ENCODE data around the gene S100B.
"Not testable (repeated sequence)": the region's sequence is repeated elsewhere in the genome, so short reads cannot be mapped to it uniquely, and the experiment has no call there.

Gene S100B

DNA sequence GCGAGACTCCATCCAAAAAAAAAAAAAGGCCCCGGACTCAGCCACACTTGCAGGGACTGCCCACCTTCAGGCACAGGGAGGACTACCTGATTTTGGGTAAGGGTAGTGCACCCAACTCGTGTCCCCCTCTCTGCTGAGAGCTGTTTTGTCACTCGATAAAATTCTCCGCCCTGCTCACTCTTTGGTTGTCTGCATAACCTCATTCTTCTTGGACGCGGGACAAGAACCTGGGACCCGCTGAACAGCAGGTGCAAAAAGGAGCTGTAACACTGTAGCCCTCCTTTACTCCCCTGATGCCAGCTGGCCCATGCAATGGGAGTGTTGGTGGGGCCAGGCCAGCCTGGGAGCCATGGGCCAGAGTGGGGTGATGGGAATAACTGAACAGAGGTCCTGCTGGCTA is 10.6 kb downstream of the S100B start:
- Histone ChIP-seq H3K36me3 (no peaks in the 10 kb centered on the region), H3K9me3 (no peaks in the 10 kb centered on the region), H3K4me3 (ENCODE audit: low read depth in 1 of 2, low read length in 1 of 2) (no peak overlapping the region), H3K27me3 (no peaks in the 10 kb centered on the region), H3K4me1 (ENCODE audit: control insufficient read depth in 1 of 2, insufficient read depth in 1 of 2, low read depth in 1 of 2, low read length in 1 of 2) (no peaks in the 10 kb centered on the region), H3K27ac (no peak overlapping the region)
- TF ChIP-seq, protein P1, sequence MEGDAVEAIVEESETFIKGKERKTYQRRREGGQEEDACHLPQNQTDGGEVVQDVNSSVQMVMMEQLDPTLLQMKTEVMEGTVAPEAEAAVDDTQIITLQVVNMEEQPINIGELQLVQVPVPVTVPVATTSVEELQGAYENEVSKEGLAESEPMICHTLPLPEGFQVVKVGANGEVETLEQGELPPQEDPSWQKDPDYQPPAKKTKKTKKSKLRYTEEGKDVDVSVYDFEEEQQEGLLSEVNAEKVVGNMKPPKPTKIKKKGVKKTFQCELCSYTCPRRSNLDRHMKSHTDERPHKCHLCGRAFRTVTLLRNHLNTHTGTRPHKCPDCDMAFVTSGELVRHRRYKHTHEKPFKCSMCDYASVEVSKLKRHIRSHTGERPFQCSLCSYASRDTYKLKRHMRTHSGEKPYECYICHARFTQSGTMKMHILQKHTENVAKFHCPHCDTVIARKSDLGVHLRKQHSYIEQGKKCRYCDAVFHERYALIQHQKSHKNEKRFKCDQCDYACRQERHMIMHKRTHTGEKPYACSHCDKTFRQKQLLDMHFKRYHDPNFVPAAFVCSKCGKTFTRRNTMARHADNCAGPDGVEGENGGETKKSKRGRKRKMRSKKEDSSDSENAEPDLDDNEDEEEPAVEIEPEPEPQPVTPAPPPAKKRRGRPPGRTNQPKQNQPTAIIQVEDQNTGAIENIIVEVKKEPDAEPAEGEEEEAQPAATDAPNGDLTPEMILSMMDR (IDR thresholded peaks at IDR 0.05): no peak

DNA sequence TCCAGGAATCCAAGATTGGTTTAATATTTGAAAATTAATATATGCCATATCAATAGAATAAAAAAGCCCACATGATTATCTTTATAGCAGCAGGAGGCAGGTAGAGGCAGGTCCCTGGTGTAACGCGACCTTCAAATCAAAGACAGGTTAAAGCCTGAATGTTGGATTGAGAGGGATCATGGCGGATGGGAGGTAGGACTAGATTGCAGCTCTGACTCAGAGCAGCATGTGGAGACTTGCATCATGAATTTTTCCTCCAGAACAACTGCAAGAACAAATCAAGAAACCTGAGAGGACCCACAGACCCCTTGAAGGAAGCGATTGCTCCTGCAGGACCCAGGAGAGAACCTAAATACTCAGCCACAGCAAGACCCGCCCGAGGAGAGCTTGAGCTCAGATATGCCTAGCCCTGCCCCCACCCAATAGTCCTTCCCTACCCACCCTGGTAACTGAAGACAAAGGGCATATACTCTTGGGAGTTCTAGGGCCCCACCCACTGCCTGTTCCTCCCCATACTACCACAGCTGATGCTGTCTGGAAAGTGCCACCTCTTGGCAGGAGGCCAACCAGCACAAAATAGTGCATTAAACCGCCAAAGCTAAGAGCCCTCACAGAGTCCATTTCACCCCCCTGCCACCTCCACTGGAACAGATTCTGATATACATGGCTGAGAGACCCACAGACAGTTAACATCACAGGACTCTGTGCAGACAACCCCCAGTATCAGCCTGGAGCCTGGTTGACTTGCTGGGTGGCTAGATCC is 19.5 kb downstream of the S100B start:
- Histone ChIP-seq H3K9me3 (no peaks in the 10 kb centered on the region), H3K27ac (no peak overlapping the region), H3K4me3 (ENCODE audit: low read depth in 1 of 2, low read length in 1 of 2) (no peak overlapping the region), H3K36me3 (peaks cover 8% of the 10 kb centered on the region), H3K4me1 (ENCODE audit: control insufficient read depth in 1 of 2, insufficient read depth in 1 of 2, low read depth in 1 of 2, low read length in 1 of 2) (no peaks in the 10 kb centered on the region), H3K27me3 (no peaks in the 10 kb centered on the region)
- TF ChIP-seq, protein P1 (IDR thresholded peaks at IDR 0.05): no peak

- Histone ChIP-seq H3K27me3 (no peaks in the 10 kb centered on the region), H3K4me1 (ENCODE audit: control insufficient read depth in 1 of 2, insufficient read depth in 1 of 2, low read depth in 1 of 2, low read length in 1 of 2) (peaks cover 4 to 5% of the 10 kb centered on the region in 2 experiments), H3K27ac (no peak overlapping the region), H3K9me3 (no peaks in the 10 kb centered on the region), H3K36me3 (peaks cover 8% of the 10 kb centered on the region), H3K4me3 (ENCODE audit: low read depth in 1 of 2, low read length in 1 of 2) (no peak overlapping the region)
- TF ChIP-seq, protein P1 (IDR thresholded peaks at IDR 0.05): no peak
Observed at GRCh38 chr21:46581780-46582307, 23.0 kb downstream of the S100B start.

- not testable (repeated sequence) for H3K4me3 ChIP-seq (ENCODE audit: low read depth in 1 of 2, low read length in 1 of 2); H3K4me1 ChIP-seq (ENCODE audit: control insufficient read depth in 1 of 2, insufficient read depth in 1 of 2, low read depth in 1 of 2, low read length in 1 of 2)
Observed at GRCh38 chr21:46579394-46579793, 25.5 kb downstream of the S100B start.

DNA sequence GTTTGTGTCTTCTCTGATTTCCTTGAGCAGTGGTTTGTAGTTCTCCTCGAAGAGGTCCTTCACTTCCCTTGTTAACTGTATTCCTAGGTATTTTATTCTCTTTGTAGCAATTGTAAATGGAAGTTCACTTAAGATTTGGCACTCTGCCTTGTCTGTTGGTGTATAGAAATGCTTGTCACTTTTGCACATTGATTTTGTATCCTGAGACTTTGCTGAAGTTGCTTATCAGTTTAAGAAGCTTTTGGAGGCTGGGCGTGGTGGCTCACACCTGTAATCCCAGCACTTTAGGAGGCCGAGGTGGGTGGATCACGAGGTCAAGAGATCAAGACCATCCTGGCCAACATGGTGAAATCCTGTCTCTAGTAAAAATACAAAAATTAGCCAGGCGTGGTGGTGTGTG is 27.1 kb downstream of the S100B start:
- H3K4me3 ChIP-seq (ENCODE audit: low read depth in 1 of 2, low read length in 1 of 2); H3K27ac ChIP-seq; H3K4me1 ChIP-seq (ENCODE audit: control insufficient read depth in 1 of 2, insufficient read depth in 1 of 2, low read depth in 1 of 2, low read length in 1 of 2); H3K27me3 ChIP-seq; H3K9me3 ChIP-seq: not testable (repeated sequence)
- H3K36me3 ChIP-seq: peaks cover 11% of the 10 kb centered on the region

More at GRCh38 chr21:46579394-46579793, 25.5 kb downstream of the S100B start:
- not testable (repeated sequence) for H3K27ac ChIP-seq, H3K9me3 ChIP-seq, H3K36me3 ChIP-seq, H3K27me3 ChIP-seq

DNA sequence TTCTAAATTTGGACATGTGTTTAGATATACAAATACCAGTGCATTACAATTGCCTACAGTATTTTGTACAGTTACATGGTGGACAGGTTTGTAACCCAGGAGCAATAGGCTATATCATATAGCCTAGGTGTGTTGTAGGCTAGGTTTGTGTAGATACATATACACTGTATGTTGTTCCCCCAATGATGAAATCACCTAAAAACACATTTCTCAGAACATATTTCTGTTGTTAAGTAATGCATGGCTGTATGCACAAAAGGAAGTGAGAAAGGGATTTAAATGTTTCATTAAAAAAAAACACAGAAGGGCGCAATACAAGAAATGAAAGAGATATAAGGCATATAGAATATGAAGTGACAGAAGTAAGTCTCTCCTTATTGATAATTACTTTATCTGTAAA is 32.0 kb downstream of the S100B start:
- Histone ChIP-seq H3K36me3 (peaks cover 41% of the 10 kb centered on the region), H3K27ac (no peak overlapping the region), H3K4me1 (ENCODE audit: control insufficient read depth in 1 of 2, insufficient read depth in 1 of 2, low read depth in 1 of 2, low read length in 1 of 2) (peaks cover 4 to 12% of the 10 kb centered on the region in 2 experiments), H3K4me3 (ENCODE audit: low read depth in 1 of 2, low read length in 1 of 2) (no peak overlapping the region), H3K27me3 (no peaks in the 10 kb centered on the region), H3K9me3 (no peaks in the 10 kb centered on the region)
- TF ChIP-seq, protein P1 (IDR thresholded peaks at IDR 0.05): no peak
